Measurements from ENCODE around the gene ITGA2.

ITGA2 gene

DNA sequence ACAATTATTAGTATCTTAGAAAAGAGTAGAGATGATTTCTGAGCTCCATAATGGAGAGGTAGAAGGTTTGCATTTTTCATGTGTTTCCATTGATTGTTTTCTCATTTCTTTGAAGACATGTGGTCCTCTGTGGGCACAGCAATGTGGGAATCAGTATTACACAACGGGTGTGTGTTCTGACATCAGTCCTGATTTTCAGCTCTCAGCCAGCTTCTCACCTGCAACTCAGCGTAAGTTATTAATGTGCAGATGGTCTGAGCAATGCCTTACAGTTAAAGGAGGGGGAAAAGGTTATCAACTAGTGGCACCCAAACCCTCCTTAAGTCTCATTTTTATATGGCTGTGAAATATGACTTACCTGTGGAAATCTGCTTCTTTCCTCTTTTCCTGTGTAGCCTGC lies 59.1 kb downstream of the ITGA2 start:
- Histone ChIP-seq H3K4me3 (ENCODE audit: low read depth, low read length) (no peak overlapping the region), H3K9ac (no peak overlapping the region), H3K79me2 (no peaks in the 10 kb centered on the region), H3K4me1 (no peaks in the 10 kb centered on the region), H3K36me3 (ENCODE audit: control insufficient read depth, insufficient read depth, low read length) (no peaks in the 10 kb centered on the region), H2AFZ (no peak overlapping the region), H3K27ac (no peak overlapping the region), H3K27me3 (ENCODE audit: control insufficient read depth, insufficient read depth, low read length) (no peaks in the 10 kb centered on the region), H3K9me3 (ENCODE audit: control insufficient read depth, low read length) (no peaks in the 10 kb centered on the region), H3K4me2 (ENCODE audit: low read length) (no peak overlapping the region)
- TF ChIP-seq, protein P1, sequence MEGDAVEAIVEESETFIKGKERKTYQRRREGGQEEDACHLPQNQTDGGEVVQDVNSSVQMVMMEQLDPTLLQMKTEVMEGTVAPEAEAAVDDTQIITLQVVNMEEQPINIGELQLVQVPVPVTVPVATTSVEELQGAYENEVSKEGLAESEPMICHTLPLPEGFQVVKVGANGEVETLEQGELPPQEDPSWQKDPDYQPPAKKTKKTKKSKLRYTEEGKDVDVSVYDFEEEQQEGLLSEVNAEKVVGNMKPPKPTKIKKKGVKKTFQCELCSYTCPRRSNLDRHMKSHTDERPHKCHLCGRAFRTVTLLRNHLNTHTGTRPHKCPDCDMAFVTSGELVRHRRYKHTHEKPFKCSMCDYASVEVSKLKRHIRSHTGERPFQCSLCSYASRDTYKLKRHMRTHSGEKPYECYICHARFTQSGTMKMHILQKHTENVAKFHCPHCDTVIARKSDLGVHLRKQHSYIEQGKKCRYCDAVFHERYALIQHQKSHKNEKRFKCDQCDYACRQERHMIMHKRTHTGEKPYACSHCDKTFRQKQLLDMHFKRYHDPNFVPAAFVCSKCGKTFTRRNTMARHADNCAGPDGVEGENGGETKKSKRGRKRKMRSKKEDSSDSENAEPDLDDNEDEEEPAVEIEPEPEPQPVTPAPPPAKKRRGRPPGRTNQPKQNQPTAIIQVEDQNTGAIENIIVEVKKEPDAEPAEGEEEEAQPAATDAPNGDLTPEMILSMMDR (IDR thresholded peaks at IDR 0.05) = no peak

DNA sequence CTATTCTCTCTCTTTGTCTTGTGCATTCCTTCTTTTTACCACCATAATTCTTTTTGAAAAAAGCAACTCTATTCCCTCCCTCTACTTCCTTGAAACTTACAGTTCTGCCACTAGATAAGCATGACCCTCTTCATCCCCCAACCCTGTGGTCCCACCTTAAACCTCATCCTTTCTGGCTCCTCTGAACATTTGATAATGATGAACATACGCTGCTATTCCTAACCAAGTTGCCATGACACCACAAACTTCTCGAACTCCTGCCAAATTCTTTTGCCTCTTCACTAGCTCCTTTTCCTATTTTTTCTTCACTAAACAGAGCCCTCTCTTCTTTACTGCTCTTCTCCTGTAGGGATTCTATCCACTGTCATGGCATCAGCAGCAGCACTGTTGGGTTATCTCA lies 63.3 kb downstream of the ITGA2 start:
- Histone ChIP-seq H3K79me2 (no peaks in the 10 kb centered on the region), H3K36me3 (ENCODE audit: control insufficient read depth, insufficient read depth, low read length) (no peaks in the 10 kb centered on the region), H2AFZ (no peak overlapping the region), H3K4me1 (no peaks in the 10 kb centered on the region), H3K9me3 (ENCODE audit: control insufficient read depth, low read length) (no peaks in the 10 kb centered on the region), H3K9ac (no peak overlapping the region), H3K27me3 (ENCODE audit: control insufficient read depth, insufficient read depth, low read length) (no peaks in the 10 kb centered on the region), H3K4me2 (ENCODE audit: low read length) (no peak overlapping the region), H3K4me3 (ENCODE audit: low read depth, low read length) (no peak overlapping the region), H3K27ac (no peak overlapping the region)
- TF ChIP-seq, protein P1 (IDR thresholded peaks at IDR 0.05) = no peak

GRCh38 chr5:53053364-53053763 lies 64.2 kb downstream of the ITGA2 start:
- Histone ChIP-seq H3K36me3 (ENCODE audit: control insufficient read depth, insufficient read depth, low read length) (no peaks in the 10 kb centered on the region), H3K9ac (no peak overlapping the region), H3K4me2 (ENCODE audit: low read length) (no peak overlapping the region), H3K79me2 (no peaks in the 10 kb centered on the region), H3K9me3 (ENCODE audit: control insufficient read depth, low read length) (no peaks in the 10 kb centered on the region), H3K27me3 (ENCODE audit: control insufficient read depth, insufficient read depth, low read length) (no peaks in the 10 kb centered on the region), H2AFZ (no peak overlapping the region), H3K27ac (no peak overlapping the region), H3K4me1 (no peaks in the 10 kb centered on the region), H3K4me3 (ENCODE audit: low read depth, low read length) (no peak overlapping the region)
- TF ChIP-seq, protein P1 (IDR thresholded peaks at IDR 0.05) = no peak

GRCh38 chr5:53055365-53055764 lies 66.2 kb downstream of the ITGA2 start:
- no peak overlapping the region for H3K4me2 ChIP-seq (ENCODE audit: low read length)
- H2AFZ ChIP-seq = no peak overlapping the region
- H3K36me3 ChIP-seq (ENCODE audit: control insufficient read depth, insufficient read depth, low read length) = no peaks in the 10 kb centered on the region
- H3K27ac ChIP-seq = no peak overlapping the region
- H3K79me2 ChIP-seq = no peaks in the 10 kb centered on the region
- H3K9me3 ChIP-seq (ENCODE audit: control insufficient read depth, low read length) = no peaks in the 10 kb centered on the region
- TF ChIP-seq, protein P1 (IDR thresholded peaks at IDR 0.05) = no peak
- H3K9ac ChIP-seq = no peak overlapping the region
- H3K4me3 ChIP-seq (ENCODE audit: low read depth, low read length) = no peak overlapping the region
- no peaks in the 10 kb centered on the region for H3K4me1 ChIP-seq
- no peaks in the 10 kb centered on the region for H3K27me3 ChIP-seq (ENCODE audit: control insufficient read depth, insufficient read depth, low read length)

DNA sequence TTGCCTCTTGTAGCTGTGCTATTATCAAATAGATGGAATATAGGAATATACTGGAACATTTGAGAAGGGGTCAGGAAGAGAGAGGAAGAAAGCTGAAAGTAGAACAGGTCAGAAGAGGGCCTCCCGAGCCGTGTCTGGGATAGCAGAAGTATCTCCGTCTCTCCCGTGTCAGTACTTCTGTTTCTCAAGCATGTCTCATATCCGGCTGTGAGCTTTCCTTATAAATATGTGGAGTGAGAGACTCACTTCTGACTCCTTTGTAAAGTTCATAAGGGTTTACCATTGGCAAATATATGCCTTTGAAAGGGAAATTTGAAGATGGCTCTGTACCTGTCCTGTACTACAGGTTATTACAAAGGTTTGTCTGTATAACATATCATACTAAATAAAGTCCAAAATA lies 70.1 kb downstream of the ITGA2 start:
- Histone ChIP-seq H3K9me3 (ENCODE audit: control insufficient read depth, low read length) (no peaks in the 10 kb centered on the region), H3K79me2 (no peaks in the 10 kb centered on the region), H2AFZ (no peak overlapping the region), H3K36me3 (ENCODE audit: control insufficient read depth, insufficient read depth, low read length) (no peaks in the 10 kb centered on the region), H3K4me3 (ENCODE audit: low read depth, low read length) (no peak overlapping the region), H3K4me1 (no peaks in the 10 kb centered on the region), H3K27me3 (ENCODE audit: control insufficient read depth, insufficient read depth, low read length) (no peaks in the 10 kb centered on the region), H3K4me2 (ENCODE audit: low read length) (no peak overlapping the region), H3K27ac (no peak overlapping the region), H3K9ac (no peak overlapping the region)
- TF ChIP-seq, protein P1 (IDR thresholded peaks at IDR 0.05) = no peak

Measured in parathyroid adenoma (tissue), 2 donors.